DMS153 treated with DMSO at 0.1 percent for 48 hours (cell line): Measurements from ENCODE around the gene SELP.
"Not testable (repeated sequence)": the region's sequence is repeated elsewhere in the genome, so short reads cannot be mapped to it uniquely, and the experiment has no call there.

ENCODE experiments used
- DNase-seq: peaks from one replicate; lab custom pipeline; 2025; ENCODE audit not compliant: unreplicated experiment; lab: John Stamatoyannopoulos, UW

SELP gene

DNA sequence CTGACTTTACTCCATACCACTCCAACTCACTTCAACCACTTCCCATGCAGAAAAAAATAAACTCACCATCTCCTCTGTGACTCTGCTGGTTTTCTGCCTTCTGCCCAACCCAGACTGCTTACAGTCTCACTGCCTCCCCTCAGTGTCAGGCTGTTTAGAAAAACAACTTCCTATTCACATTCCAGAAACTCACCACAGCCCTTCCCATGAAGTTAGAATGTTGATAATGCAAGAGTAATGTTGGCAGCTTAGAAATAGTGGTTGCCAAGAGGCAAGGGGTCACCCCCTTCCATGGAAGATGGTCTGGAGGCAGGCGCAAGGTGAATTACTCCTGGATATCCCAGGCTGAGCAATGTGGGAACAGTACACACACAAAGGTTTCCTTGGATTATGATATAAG lies at the start of gene SELP:
TSS of gene SELP (minus strand) at position 119 of the 400 bp plus-strand sequence. CDS start at position 69, 50 bp downstream.
- no peak for DNase-seq

DNA sequence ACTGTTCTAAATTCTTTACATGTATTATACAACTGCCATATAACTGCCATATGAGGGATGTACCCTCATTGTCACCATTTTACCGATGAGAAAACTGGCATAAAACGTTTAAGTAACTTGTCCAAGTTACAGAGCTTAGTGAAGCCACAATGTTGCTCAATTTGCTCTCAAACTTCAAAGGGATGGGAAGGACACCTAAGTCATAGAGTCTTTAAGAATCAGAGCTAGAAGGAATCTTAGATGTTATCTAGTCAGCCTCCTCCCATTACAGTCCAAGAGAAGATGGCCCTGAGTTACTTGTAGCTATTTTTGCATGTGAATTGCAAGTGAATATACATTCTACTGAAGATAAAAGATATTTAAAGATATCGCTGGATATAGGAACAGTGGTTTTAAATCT lies 49.8 kb upstream of the SELP start:
- DNase-seq: no peak

DNA sequence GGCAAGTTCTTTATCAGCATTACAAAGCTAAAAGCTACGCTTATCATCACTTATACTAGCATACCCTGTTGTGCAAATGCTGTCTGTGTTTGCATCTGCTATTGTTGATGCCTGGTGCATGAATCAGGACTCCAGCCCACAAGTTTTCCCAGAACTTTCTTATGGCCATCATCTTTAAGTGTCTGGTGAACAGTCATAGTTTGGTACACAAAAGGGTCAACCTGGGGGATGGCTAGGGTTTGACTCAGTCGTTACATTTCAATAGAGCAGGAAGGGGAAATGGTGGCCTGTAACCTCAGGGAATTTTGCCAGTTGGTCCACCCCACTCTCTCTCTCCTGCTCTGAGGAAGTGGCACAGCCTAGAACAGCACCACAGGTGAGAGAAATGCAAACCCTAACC lies 46.1 kb upstream of the SELP start:
- DNase-seq: no peak

DNA sequence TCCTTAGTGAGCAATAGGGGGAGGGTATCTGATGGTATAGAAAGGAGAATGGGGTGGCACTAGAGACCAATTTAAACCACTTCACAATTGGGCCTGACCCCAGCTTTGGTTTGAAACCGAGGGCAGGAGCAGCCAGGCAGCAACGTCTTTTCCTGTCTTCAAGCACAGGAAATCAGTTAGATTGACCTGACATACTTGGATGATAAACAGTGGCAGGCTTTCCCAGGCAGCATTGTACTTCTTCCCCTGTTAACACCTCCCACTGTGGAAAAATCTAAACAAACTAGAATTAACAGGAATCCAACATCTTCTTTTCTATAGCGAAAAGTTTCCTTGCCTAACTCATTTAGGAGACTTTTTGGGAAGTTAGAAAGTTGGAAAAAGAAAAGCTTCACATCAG lies 40.9 kb upstream of the SELP start:
- no peak for DNase-seq

DNA sequence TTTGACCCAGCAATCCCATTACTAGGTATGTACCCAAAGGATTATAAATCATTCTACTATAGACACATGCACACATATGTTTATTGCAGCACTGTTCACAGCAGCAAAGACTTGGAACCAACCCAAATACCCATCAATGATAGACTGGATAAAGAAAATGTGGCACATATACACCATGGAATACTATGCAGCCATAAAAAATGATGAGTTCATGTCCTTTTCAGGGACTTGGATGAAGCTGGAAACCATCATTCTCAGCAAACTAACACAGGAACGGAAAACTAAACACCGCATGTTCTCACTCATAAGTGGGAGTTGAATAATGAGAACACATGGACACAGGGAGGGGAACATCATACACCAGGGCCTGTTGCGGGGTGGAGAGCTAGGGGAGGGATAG lies 40.3 kb upstream of the SELP start:
- not testable (repeated sequence) for DNase-seq

DNA sequence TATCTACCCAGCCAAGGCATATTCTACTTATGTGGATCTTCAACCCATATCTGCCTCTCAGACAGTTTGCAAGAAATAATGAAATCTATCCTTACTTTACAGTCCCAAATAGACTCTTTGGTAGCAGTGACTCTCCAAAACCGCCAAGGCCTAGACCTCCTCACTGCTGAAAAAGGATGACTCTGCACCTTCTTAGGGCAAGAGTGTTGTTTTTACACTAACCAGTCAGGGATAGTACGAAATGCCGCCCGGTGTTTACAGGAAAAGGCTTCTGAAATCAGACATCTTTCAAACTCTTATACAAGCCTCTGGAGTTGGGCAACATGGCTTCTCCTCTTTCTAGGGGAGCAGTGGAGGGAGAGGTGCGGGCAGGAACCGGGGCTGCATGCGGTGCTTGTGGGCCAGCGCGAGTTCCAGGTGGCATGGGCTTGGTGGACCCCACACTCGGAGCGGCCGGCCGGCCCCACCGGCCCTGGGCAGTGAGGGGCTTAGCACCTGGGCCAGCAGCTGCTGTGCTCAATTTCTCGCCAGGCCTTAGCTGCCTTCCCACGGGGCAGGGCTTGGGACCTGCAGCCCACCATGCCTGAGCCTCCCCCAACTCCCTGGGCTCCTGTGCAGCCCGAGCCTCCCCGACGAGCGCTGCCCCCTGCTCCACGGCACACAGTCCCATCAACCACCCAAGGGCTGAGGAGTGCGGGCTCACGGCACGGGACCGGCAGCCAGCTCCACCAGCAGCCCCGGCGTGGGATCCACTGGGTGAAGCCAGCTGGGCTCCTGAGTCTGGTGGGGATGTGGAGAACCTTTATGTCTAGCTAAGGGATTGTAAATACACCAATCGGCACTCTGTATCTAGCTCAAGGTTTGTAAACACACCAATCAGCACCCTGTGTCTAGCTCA lies 38.0 kb upstream of the SELP start:
- not testable (repeated sequence) for DNase-seq

DNA sequence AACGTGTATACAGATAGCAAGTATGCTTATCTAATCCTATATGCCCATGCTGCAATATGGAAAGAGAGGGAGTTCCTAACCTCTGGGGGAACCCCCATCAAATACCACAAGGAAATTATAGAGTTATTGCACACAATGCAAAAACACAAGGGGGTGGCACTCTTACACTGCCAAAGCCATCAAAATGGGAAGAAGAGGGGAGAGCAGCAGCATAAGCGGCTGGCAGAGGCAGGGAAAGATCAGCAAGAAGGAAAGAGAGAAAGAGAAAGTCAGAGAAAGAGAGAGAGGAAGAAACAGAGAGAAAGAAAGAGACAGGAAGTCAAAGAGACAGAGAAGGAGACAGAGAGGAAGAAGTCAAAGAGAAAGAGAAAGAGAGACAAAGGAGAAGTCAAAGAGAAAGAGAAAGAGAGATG lies 37.3 kb upstream of the SELP start:
- not testable (repeated sequence) for DNase-seq

DNA sequence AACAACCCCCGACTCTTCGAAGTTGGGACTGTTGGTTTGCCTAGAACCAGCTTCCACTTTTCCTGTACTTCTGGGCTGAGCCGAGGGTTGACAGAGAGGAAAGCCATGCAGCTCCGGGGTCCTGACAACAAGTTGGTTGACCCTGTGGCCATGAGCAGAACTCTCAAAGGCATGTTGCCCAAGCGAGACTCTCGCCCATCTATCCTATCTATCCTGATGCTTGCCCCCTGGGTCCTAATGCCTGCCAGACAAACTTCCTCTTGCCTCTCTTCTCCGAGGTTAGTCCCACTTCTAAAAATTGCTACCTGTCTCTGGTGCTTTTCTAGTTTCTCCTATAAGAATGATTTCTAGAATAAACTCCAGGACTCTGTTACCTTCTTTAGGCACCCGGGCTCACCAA lies 32.8 kb upstream of the SELP start:
- not testable (repeated sequence) for DNase-seq

DNA sequence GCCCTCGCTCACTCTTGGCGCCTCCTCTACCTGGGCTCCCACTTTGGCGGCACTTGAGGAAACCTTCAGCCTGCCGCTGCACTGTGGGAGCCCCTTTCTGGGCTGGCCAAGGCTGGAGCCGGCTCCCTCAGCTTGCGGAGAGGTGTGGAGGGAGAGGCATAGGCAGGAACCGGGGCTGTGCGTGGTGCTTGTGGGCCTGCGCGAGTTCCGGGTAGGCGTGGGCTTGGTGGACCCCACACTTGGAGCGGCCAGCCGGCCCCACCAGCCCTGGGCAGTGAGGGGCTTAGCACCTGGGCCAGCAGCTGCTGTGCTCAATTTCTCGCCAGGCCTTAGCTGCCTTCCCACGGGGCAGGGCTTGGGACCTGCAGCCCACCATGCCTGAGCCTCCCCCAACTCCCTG lies 31.1 kb upstream of the SELP start:
- DNase-seq: not testable (repeated sequence)

DNA sequence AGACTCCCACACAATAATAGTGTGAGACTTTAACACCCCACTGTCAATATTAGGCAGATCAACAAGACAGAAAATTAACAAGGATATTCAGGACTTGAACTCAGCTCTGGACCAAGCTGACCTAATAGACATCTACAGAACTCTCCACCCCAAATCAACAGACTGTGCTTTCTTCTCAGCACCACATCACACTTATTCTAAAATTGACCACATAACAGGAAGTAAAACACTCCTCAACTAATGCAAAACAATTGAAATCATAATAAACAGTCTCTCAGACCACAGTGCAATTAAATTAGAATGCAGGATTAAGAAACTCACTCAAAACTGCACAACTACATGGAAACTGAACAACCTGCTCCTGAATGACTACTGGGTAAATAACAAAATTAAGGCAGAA lies 28.9 kb upstream of the SELP start:
- not testable (repeated sequence) for DNase-seq

DNA sequence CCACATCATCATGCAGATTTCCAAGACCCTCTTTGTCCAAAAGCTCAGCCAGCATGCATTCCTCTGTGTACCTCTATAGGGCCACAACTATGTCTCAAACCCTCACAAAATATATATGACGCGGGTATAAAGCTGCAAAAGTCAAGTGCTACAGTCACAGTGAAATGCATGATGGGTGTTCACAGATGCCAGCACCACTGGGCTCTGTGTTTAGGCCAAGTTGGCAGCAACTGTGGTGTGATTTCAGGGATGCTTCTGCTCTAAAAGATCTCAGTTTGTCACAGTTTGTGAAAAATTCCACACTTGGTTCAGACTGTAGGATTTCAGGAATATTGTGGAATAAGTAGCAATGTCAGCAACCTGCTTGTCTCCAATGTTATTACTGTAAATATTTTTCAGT lies 23.9 kb upstream of the SELP start:
- no peak for DNase-seq

DNA sequence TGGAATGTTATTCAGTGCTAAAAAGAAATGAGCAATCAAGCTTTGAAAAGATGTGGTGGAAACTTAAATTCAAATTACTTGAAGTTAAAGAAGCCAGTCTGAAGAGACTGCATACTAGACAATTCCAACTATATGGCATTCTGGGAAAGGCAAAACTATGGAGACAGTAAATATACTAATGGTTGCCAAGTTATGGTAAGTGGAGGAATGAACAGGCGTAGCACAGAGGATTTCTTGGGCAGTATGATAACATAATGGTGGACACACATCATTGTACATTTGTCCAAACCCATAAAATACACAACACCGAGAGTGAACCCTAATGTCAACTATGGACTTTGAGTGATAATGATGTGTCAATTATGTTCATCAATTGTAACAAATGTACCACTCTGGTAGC lies 21.1 kb upstream of the SELP start:
- no peak for DNase-seq

DNA sequence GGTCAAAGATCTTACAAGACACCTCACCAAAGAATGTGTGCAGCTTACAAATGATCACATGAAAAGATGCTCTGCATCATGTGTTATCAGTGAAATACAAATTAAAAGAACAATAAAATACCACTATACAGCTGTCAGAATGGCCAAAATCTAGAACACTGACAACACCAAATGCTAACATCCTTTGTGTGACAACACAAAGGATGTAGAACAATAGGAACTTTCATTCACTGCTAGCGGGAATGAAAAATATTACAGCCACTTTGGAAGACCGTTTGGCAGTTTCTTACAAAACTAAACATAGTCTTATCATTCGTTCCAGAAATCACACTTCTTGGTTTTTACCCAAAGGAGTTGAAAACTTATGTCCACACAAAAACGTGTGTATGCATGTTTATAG lies 20.6 kb upstream of the SELP start:
- no peak for DNase-seq

DNA sequence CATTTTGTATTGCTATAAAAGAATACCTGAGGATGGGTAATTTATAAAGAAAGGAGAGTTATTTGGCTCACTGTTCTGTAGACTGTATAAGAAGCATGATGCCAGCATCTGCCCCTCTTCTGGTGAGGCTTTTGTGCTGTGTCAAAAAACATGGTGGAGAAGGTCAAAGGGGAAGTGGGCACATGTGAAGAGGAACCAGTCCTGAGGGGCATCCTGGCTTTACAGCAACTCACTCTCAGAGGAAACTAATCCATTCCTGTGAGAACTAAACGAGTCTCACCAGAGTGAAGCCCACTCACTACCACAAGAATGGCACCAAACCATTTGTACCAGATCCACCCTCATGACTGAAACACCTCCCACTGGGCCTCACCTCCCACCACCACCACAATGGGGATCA lies 18.8 kb upstream of the SELP start:
- DNase-seq: no peak

DNA sequence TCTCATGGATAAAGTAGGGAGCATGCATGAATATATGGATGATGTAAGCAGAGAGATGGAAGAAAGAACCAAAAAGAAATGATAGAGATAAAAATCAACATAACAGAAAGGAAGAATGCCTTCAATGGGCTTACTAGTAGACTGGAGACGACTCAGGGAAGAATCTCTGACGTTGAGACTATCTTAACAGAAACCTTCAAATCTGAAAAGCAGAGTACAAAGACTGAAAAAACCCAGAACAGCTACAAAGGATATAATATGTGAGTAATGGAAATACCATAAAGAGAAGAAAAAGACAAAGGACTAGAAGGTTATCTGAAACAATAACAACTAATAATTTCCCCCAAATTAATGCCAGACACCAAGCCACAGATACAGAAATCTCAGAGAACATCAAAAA lies 18.3 kb upstream of the SELP start:
- DNase-seq: no peak

DNA sequence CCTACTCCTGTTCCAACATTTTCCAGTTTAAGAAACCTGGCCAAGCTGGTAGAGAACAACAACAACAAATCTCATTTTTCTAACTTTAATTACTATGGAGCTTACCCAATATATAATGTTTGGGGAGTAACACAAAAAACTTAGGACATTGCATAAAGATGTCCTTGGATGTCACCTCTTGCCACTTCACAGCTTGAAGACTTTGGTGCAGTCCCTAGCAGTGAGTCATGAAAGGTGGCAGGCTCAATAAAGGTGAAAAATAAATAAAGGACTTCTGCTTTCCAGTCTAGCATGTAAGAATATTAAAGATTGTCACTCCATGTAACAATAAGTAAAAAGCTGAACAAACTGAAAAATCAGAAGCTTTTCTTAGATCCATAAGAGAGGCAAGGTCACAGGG lies 17.6 kb upstream of the SELP start:
- DNase-seq: no peak

DNA sequence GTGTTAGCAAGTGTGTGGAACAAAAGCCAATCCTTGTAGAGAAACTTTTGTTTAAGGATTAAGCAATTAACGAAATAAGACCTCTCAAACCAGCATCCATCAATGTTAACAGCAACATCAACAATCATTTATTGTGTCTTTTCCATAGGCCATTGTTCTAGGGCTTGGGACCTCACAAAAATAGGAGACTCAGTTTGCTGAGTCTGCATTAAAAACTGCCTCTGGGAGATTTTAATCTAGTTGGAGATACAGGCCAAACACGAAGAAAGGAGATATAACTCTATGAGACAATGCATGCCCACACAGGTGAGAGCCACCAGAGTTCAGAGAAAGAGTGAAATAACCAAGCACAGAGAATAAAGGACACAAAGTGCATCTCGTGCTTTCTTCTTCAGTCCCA lies 14.4 kb upstream of the SELP start:
- no peak for DNase-seq

DNA sequence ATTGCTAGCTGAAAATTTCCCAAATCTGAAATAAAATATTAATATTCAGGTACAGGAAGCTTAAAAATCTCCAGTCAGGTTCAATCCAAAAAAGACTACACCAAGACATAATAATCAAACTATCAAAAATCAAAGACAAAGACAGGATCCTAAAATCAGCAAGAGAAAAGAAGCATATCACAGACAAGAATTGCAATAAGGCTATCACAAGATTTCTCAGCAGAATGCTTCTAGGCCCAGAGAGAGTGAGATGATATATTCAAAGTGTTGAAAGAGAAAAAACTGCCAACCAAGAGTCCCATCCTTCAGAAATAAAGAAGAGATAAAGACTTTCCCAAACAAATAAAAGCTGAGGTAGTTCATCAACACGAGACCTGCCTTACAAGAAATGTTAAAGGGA lies 5.0 kb upstream of the SELP start:
- DNase-seq: no peak

DNA sequence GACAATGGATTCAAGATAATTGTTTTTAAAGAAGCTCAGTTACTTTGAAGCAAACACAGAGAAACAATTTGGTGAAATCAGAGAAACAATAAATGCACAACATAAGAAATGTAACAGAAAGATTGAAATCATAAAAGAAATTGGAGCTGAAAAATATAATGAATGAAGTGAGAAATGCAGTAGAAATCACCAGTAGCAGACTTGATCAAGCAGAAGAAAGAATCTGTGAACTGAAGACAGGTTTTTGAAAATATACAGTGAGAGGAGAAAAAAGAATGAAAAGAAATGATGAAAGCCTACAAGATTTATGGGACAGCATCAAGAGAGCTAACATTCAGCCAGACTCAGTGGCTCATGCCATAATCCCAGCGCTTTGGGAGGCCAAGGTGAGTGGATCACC lies 4.2 kb upstream of the SELP start:
- no peak for DNase-seq

DNA sequence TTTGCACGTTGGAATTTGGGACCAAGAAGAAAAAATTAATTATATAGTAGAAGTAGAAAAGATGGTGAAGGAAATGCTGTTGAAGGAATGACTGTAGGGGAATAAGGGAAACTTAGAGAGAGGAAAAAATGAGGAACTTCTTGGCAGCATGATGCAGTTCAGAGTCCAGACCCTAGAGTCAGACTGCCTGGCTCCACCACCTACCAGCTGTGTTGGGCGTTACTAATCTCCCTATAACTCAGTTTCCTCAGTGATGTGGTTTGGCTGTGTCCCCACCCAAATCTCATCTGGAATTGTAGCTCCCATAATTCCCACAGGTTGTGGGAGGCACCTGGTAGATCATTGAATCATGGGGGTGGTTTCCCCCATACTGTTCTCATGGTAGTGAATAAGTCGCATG lies 1.3 kb upstream of the SELP start:
- no peak for DNase-seq

DNA sequence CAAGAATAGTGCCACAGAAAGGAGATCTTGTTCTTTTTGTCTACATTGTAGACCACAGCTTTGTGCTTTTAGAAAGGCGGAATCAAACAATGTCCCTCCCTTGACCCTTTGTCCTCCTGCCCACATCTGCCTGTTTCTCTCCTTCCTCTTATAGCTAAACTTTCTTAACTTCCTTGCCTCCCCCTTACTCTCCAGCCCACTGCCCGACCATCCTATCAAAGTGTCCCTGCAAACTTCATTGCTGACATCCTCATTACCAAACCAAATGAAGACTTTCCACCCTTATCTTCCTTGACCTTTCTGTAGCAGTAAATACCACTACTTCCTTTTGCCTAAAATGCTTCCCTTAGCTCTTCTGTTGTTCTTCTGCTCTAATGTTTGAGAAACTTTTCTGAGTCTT lies 5.0 kb downstream of the SELP start:
- no peak for DNase-seq

DNA sequence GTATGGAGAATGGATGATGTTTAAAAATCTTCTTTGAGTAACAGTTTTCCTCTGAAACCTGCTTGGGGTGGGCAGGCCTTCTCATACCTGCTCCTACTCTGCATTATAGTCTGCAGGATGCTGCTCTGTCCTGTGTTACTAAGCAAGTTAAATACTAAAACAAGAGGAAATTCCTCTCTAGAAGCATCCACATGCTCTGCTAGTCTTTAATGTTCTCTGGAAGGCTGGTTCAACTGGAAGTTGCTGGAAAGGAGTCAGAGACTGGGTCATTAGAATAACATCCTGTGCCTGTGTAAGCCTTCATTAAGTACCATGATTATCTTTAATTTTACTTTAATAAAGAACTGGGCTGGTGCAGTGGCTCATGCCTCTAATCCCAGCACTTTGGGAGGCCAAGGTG lies 5.8 kb downstream of the SELP start:
- no peak for DNase-seq
